GM13976 (cell line): ENCODE data around the gene KCNE5.
"Not testable (repeated sequence)": the region's sequence is repeated elsewhere in the genome, so short reads cannot be mapped to it uniquely, and the experiment has no call there.

Experiments
- DNase-seq: peaks from one replicate; pipeline ENCODE4 v3.0.0; 2012; ENCODE audit warnings: low spot score
- in situ Hi-C: fragments of 300-500 bp; cut with MboI; formaldehyde crosslinking; loops from one replicate; pipeline ENCODE4 v1.12.0; 2022; ENCODE audit warnings: low sequenced_read_pairs, mixed read lengths, inconsistent platforms; ENCODE audit not compliant: unreplicated experiment
- TF ChIP-seq, protein P1 (sequence below): IDR thresholded peaks from 2 replicates; pipeline ENCODE4 v1.5.1; 2012; ENCODE audit warnings: borderline replicate concordance, mild to moderate bottlenecking; ENCODE audit not compliant: insufficient read depth; ENCODE audit errors: extremely low read depth, missing control alignments, control extremely low read depth

Gene KCNE5

DNA sequence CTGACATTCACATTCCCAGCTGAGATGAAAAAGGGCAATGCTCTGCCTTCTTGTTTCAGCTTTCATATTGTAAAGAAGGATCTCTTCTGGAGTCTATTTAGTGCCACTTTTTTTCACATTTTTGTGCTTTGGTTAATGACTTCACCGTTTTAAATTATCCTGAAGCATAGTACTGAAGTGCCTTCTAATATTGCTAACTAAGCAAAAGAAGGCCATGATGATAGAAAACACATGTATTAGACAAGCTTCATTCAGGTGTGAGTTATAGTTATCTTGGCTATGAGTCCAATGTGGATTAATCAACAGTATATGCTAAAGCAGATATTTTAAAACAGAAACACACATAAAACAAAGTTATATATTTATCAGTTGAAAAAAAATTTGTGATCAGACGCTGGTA is 47.9 kb downstream of the KCNE5 start:
- in situ Hi-C loops, result no loop called here
- TF ChIP-seq, protein P1, sequence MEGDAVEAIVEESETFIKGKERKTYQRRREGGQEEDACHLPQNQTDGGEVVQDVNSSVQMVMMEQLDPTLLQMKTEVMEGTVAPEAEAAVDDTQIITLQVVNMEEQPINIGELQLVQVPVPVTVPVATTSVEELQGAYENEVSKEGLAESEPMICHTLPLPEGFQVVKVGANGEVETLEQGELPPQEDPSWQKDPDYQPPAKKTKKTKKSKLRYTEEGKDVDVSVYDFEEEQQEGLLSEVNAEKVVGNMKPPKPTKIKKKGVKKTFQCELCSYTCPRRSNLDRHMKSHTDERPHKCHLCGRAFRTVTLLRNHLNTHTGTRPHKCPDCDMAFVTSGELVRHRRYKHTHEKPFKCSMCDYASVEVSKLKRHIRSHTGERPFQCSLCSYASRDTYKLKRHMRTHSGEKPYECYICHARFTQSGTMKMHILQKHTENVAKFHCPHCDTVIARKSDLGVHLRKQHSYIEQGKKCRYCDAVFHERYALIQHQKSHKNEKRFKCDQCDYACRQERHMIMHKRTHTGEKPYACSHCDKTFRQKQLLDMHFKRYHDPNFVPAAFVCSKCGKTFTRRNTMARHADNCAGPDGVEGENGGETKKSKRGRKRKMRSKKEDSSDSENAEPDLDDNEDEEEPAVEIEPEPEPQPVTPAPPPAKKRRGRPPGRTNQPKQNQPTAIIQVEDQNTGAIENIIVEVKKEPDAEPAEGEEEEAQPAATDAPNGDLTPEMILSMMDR, result no peak
- DNase-seq, result no peak

DNA sequence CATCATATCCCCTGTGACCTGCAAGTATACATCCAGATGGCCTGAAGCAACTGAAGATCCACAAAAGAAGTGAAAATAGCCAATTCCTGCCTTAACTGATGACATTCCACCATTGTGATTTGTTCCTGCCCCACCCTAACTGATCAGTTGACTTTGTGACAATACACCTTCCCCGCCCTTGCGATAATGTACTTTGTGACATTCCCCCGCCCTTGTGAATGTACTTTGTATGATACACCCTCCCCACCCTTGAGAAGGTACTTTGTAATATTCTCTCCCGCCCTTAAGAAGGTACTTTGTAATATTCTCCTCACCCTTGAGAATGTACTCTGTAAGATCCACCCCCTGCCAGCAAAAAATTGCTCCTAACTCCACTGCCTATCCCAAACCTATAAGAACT is 48.9 kb downstream of the KCNE5 start:
- in situ Hi-C loops, DNase-seq: not testable (repeated sequence)
